OCI-LY3 (cell line): ENCODE results near the gene SOAT1.

ENCODE experiments used
- H2AFZ ChIP-seq: fragments of 200-600, 300-600 bp; shearing (Covaris generic); 2 replicates; pipeline ENCODE4 v1.6.0; 2014; ENCODE audit warnings: antibody characterized with exemption, low read depth, low read length
- H3K27ac ChIP-seq: fragments of 200-600, 300-600 bp; sonication (generic); 2 replicates; pipeline ENCODE4 v1.5.1; 2014; ENCODE audit warnings: mild to moderate bottlenecking, low read length, moderate library complexity, mixed read lengths
- H3K27me3 ChIP-seq: fragments of 200-600, 300-600 bp; sonication (generic); 2 replicates; pipeline ENCODE4 v1.6.1; 2014; ENCODE audit warnings: low read depth, low read length, mixed read lengths
- H3K36me3 ChIP-seq: fragments of 200-600, 300-600 bp; sonication (generic); replicated peaks from 2 replicates; pipeline ENCODE3; 2014; ENCODE audit warnings: low read depth, low read length, mixed read lengths
- H3K4me1 ChIP-seq: fragments of 300-600, 200-600 bp; sonication (generic); 2 replicates; pipeline ENCODE4 v1.6.1; 2014; ENCODE audit warnings: low read length, mixed read lengths
- H3K4me2 ChIP-seq: fragments of 200-600, 300-600 bp; sonication (generic); 2 replicates; pipeline ENCODE4 v1.6.1; 2014; ENCODE audit warnings: low read length, mixed read lengths
- H3K4me3 ChIP-seq: fragments of 300-600, 200-600 bp; sonication (generic); 2 replicates; pipeline ENCODE4 v1.5.1; 2014; ENCODE audit warnings: antibody characterized with exemption, mild to moderate bottlenecking, low read length, moderate library complexity
- H3K79me2 ChIP-seq: fragments of 300-600, 200-600 bp; shearing (Covaris generic); 2 replicates; pipeline ENCODE4 v1.6.1; 2014; ENCODE audit warnings: mild to moderate bottlenecking, low read length, mixed read lengths
- H3K9ac ChIP-seq: fragments of 300-600, 200-600 bp; shearing (Covaris generic); 2 replicates; pipeline ENCODE4 v1.6.0; 2014; ENCODE audit warnings: mild to moderate bottlenecking, low read length, moderate library complexity
- H3K9me3 ChIP-seq: fragments of 200-600, 300-600 bp; shearing (Covaris generic); 2 replicates; pipeline ENCODE4 v1.6.1; 2014; ENCODE audit warnings: low read length, mixed read lengths; ENCODE audit not compliant: insufficient read depth
- H4K20me1 ChIP-seq: fragments of 200-600, 300-600 bp; sonication (generic); 2 replicates; pipeline ENCODE4 v1.6.1; 2016; ENCODE audit warnings: low read length, mixed read lengths; ENCODE audit not compliant: insufficient read depth
- EZH2phosphoT487 ChIP-seq: fragments of 200-600 bp; shearing (Covaris generic); IDR thresholded peaks from 2 replicates; pipeline ENCODE4 v1.6.1; 2018; ENCODE audit warnings: antibody characterized with exemption, mixed run types, low read depth
- TF ChIP-seq, protein P1 (sequence below): fragments of 200-600, 300-600 bp; sonication (generic); IDR thresholded peaks from 2 replicates; pipeline ENCODE4 v1.5.1; 2014; ENCODE audit warnings: antibody characterized with exemption, low read length, low read depth

SOAT1 gene

DNA sequence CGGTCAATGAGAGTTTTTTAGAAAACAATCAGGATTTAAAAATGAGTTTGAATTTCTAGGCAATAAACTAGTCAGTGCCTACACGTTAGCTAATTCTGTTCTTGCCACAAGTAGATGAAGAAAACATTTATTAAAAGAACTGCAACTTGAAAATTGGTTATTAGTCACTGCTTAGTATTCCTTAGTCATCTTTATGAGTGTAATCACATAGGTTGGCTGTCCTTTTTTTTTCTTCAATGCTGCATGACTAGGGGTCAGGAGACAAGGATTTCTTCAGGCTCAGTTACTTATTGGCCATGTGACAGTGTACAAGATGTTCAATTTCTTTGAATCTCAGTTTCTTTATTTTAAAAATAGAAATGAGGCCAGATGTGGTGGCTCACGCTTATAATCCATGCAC is 17.1 kb downstream of the SOAT1 start:
- no peaks in the 10 kb centered on the region for H3K79me2 ChIP-seq
- H3K36me3 ChIP-seq = peaks cover 6% of the 10 kb centered on the region
- H3K9me3 ChIP-seq = no peaks in the 10 kb centered on the region
- TF ChIP-seq, protein P1, sequence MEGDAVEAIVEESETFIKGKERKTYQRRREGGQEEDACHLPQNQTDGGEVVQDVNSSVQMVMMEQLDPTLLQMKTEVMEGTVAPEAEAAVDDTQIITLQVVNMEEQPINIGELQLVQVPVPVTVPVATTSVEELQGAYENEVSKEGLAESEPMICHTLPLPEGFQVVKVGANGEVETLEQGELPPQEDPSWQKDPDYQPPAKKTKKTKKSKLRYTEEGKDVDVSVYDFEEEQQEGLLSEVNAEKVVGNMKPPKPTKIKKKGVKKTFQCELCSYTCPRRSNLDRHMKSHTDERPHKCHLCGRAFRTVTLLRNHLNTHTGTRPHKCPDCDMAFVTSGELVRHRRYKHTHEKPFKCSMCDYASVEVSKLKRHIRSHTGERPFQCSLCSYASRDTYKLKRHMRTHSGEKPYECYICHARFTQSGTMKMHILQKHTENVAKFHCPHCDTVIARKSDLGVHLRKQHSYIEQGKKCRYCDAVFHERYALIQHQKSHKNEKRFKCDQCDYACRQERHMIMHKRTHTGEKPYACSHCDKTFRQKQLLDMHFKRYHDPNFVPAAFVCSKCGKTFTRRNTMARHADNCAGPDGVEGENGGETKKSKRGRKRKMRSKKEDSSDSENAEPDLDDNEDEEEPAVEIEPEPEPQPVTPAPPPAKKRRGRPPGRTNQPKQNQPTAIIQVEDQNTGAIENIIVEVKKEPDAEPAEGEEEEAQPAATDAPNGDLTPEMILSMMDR = no peak
- no peak for TF ChIP-seq EZH2phosphoT487
- no peak overlapping the region for H3K4me3 ChIP-seq
- no peaks in the 10 kb centered on the region for H3K4me1 ChIP-seq
- H3K27ac ChIP-seq = no peak overlapping the region
- no peak overlapping the region for H2AFZ ChIP-seq
- no peak overlapping the region for H3K9ac ChIP-seq
- no peak overlapping the region for H3K4me2 ChIP-seq
- no peaks in the 10 kb centered on the region for H3K27me3 ChIP-seq
- no peaks in the 10 kb centered on the region for H4K20me1 ChIP-seq

DNA sequence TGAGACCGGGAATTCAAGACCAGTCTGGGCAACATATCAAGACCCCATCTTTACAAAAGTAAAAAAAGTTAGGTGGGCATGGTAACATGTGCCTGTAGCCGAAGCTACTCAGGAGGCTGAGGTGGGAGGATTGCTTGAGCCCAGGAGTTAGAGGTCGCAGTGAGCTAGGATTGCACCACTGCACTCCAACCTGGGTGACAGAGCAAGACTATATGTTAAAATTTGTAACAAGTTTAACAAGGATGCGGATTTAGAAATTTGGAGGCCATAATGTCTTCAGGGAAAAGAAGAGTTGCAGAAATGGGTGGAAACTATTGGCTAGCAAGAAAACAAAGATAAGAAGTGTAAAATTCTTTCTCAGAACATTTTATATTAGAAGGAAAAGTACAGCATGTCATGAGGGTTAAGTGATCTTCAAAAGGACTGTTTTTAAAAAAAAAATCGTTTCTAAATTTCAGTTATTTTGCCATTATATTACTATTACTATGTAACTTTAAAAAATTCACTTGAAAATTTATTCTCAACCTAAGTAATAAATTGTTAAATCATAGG is 17.6 kb downstream of the SOAT1 start:
- H4K20me1 ChIP-seq = no peaks in the 10 kb centered on the region
- no peak overlapping the region for H3K9ac ChIP-seq
- no peak for TF ChIP-seq EZH2phosphoT487
- TF ChIP-seq, protein P1 = no peak
- H3K4me1 ChIP-seq = no peaks in the 10 kb centered on the region
- H3K4me2 ChIP-seq = no peak overlapping the region
- no peak overlapping the region for H3K27ac ChIP-seq
- no peaks in the 10 kb centered on the region for H3K9me3 ChIP-seq
- H2AFZ ChIP-seq = no peak overlapping the region
- H3K4me3 ChIP-seq = no peak overlapping the region
- H3K36me3 ChIP-seq = peaks cover 6% of the 10 kb centered on the region
- H3K79me2 ChIP-seq = no peaks in the 10 kb centered on the region
- no peaks in the 10 kb centered on the region for H3K27me3 ChIP-seq

DNA sequence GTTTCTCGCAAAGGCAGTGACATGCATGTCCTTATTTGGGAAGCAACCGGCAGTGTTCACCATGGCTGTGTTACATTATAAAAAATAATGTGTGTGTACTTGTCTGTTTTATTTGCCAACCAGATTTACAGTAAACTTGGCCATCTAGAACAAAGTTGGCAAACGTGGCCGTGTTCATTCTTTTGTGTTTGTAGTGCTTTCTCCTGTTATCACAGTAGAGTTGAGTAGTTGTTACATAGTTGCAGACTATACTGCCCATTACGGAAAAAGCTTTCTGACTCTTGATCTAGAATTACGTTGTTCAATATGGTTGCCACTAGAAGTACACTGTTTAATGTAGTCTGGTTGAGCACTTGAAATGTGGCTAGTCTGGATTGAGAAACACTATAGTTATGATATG is 19.4 kb downstream of the SOAT1 start:
- TF ChIP-seq, protein P1 = no peak
- TF ChIP-seq EZH2phosphoT487 = no peak
- Histone ChIP-seq H3K9ac (no peak overlapping the region), H3K27me3 (no peaks in the 10 kb centered on the region), H4K20me1 (no peaks in the 10 kb centered on the region), H2AFZ (no peak overlapping the region), H3K9me3 (no peaks in the 10 kb centered on the region), H3K27ac (no peak overlapping the region), H3K36me3 (peaks cover 3% of the 10 kb centered on the region), H3K4me3 (no peak overlapping the region), H3K79me2 (no peaks in the 10 kb centered on the region), H3K4me1 (peaks cover 12% of the 10 kb centered on the region), H3K4me2 (no peak overlapping the region)

DNA sequence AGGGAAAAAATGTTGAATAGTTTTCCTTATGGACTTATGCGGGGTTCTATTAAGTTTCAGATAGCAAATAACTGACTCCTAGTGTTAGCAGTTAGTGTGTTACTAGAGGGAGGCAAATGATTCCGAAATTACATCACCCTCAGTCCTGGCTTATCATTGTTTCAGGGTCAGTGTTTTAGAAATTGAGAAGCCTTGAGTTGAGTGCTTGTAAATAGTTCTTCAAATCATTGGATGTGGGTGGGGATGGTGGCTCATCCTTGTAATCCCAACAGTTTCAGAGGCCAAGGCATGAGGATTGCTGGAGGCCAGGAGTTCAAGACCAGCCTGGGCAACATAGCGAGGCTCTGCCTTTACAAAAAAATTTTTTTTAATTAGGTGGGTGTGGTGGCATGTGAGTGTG is 21.3 kb downstream of the SOAT1 start:
- Histone ChIP-seq H3K79me2 (no peaks in the 10 kb centered on the region), H3K4me1 (peaks cover 21% of the 10 kb centered on the region), H2AFZ (no peak overlapping the region), H3K9ac (no peak overlapping the region), H4K20me1 (no peaks in the 10 kb centered on the region), H3K36me3 (peaks cover 3% of the 10 kb centered on the region), H3K9me3 (no peaks in the 10 kb centered on the region), H3K4me2 (no peak overlapping the region), H3K4me3 (no peak overlapping the region), H3K27ac (no peak overlapping the region), H3K27me3 (no peaks in the 10 kb centered on the region)
- no peak for TF ChIP-seq EZH2phosphoT487

DNA sequence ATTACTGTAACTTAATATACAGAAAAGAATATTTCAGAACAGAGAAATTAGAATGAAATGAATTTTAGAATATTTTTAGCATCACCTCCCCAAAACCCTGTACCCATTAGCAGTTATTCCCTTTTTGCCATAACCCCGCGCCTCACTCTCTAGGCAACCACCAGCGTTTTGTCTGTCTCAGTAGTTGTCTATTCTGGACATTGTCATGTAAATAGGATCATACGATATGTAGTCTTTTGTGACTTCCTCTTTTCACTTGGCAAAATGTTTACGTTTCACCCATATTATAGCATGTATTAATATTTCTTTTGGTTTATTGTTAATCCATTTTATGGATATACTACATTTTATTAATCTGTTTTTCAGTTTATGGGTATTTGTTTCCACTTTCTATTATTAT is 24.9 kb downstream of the SOAT1 start:
- no peak overlapping the region for H3K27ac ChIP-seq
- no peak overlapping the region for H2AFZ ChIP-seq
- no peak overlapping the region for H3K4me2 ChIP-seq
- H3K27me3 ChIP-seq = no peaks in the 10 kb centered on the region
- peaks cover 21% of the 10 kb centered on the region for H3K4me1 ChIP-seq
- H3K4me3 ChIP-seq = no peak overlapping the region
- H3K9ac ChIP-seq = no peak overlapping the region
- TF ChIP-seq, protein P1 = no peak
- no peak for TF ChIP-seq EZH2phosphoT487
- no peaks in the 10 kb centered on the region for H4K20me1 ChIP-seq
- no peaks in the 10 kb centered on the region for H3K79me2 ChIP-seq
- peaks cover 11% of the 10 kb centered on the region for H3K36me3 ChIP-seq
- H3K9me3 ChIP-seq = no peaks in the 10 kb centered on the region
